T-helper 17 cell (primary cell): ENCODE results near the gene SLC44A3. TPM values are rescaled to one million over a fixed set of nuclear protein-coding genes. Genes with fewer than 3 reads are reported as not detected.

ENCODE experiments used
- ATAC-seq: fragments of 150-1000 bp; cut with Tn5 transposase; 2 replicates; pipeline ENCODE4 v1.10.0; 2021; ENCODE audit warnings: mild to moderate bottlenecking, moderate library complexity
- DNase-seq, 3 donors: peaks; one replicate each; pipeline versions ENCODE4 v3.0.0 to v3.0.0-alpha.2; 2020 to 2021
- H3K9me3 ChIP-seq: one replicate; pipeline ENCODE4 v1.7.0; 2013; ENCODE audit warnings: low read length, mild to moderate bottlenecking; ENCODE audit not compliant: control insufficient read depth, poor library complexity, severe bottlenecking
- H3K27ac Mint-ChIP-seq: one replicate; pipeline ENCODE4 v1.8.0; 2022; ENCODE audit warnings: mild to moderate bottlenecking, moderate library complexity, mixed read lengths
- H3K27me3 Mint-ChIP-seq: one replicate; pipeline ENCODE4 v1.8.0; 2022; ENCODE audit warnings: mixed read lengths
- H3K36me3 Mint-ChIP-seq: one replicate; pipeline ENCODE4 v1.8.0; 2022; ENCODE audit warnings: low read depth, mixed read lengths
- H3K4me1 Mint-ChIP-seq: one replicate; pipeline ENCODE4 v1.8.0; 2022; ENCODE audit warnings: mild to moderate bottlenecking, mixed read lengths
- H3K4me3 Mint-ChIP-seq: one replicate; pipeline ENCODE4 v1.8.0; 2022; ENCODE audit warnings: mild to moderate bottlenecking, moderate library complexity, mixed read lengths
- total RNA-seq, 4 donors: library from RNA in 2 of 4; stranded (reverse) in 2 of 4; gene quantifications; one replicate each; pipeline ENCODE4 v1.2.3 and lab custom pipeline; 2022 to 2026

SLC44A3 gene
- total RNA-seq, 2 donors from 2014 or later, result 0.68 to 2.1 TPM

DNA sequence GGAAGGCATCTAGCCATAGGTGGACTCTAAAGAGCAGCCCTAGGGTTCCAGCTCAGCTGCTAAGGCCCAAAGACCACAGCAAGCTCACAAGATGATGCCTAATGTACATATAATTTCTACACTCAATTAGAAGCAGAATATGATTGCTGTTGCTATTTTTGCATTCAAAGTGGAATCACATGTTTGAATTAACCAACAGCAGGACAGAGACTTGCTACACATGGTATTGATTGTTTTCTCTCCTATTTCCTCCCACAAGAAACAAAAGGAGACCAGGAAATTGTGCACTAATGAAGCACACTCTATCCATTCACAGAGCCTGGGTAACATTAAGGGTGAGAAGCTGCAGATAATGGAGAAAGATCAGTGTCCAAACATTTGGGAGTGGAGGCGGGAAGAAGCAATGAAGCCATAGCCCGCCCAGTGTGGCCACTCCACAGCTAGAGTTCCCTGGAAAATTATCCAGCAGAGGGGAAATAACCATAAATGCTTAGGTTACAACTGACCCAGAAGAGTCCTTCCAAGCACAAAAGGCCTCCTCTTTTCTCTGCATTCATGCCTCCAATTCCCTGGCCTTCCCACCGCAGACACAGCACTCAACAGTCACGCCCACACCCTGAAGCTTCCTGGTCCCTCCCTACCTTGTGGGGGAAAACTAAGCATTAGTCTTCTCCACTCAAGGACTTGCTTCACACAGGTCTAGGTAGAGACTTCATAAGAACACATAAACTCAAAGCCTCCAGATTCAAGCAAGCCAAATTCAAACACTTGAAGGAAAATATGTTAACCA lies 99.3 kb downstream of the SLC44A3 start:
- peaks cover 2% of the 10 kb centered on the region for H3K4me1 Mint-ChIP-seq
- H3K9me3 ChIP-seq, result no peaks in the 10 kb centered on the region
- H3K36me3 Mint-ChIP-seq, result peaks cover 3% of the 10 kb centered on the region
- H3K4me3 Mint-ChIP-seq, result no peak overlapping the region
- DNase-seq, result no peak
- H3K27ac Mint-ChIP-seq, result no peak overlapping the region
- ATAC-seq, result no peak
- H3K27me3 Mint-ChIP-seq, result peaks cover 55% of the 10 kb centered on the region

DNA sequence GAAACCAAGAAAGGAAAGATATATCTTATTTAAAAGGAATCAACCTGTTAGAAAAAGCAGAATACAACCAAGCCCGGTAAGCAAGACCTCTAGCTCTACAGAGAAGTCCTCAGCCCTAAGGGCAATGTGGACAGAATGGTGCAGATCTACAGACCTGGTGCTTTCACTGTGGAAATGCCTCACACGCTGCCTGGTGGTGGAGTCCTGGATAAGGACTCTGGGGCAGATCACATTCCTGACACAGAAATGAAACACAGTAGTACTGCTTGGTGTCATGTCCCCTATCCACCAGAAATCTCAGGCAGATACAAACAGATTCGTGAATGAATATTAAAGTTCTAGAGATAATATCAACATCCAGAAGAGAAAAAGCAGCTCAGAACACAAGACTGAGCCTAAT lies 99.9 kb downstream of the SLC44A3 start:
- H3K36me3 Mint-ChIP-seq, result peaks cover 3% of the 10 kb centered on the region
- DNase-seq, result no peak
- no peak for ATAC-seq
- no peaks in the 10 kb centered on the region for H3K9me3 ChIP-seq
- peaks cover 4% of the 10 kb centered on the region for H3K4me1 Mint-ChIP-seq
- H3K27ac Mint-ChIP-seq, result no peak overlapping the region
- peaks cover 55% of the 10 kb centered on the region for H3K27me3 Mint-ChIP-seq
- no peak overlapping the region for H3K4me3 Mint-ChIP-seq

DNA sequence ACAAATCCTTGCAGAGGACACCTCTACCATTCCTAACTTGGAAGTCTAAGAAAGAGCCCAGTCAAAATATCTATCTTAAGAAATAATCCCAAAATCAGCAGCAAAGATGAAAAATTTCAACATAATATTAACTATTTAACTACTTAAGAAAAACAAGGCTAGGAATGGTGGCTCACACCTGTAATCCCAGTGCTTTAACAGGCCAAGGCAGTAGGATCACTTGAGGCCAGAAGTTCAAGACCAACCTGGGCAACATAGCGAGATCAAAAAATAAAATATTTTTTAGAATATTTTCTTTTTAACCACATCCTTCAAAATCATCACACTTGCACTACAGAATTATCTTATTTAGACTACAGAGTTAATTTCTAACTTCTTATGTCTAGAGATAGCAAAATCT lies 101.8 kb downstream of the SLC44A3 start:
- ATAC-seq (no peak), DNase-seq (no peak)
- H3K9me3 ChIP-seq, result no peaks in the 10 kb centered on the region
- Mint-ChIP-seq H3K27ac (no peak overlapping the region), H3K4me1 (peaks cover 12% of the 10 kb centered on the region), H3K27me3 (peaks cover 48% of the 10 kb centered on the region), H3K4me3 (no peak overlapping the region), H3K36me3 (peaks cover 3% of the 10 kb centered on the region)

DNA sequence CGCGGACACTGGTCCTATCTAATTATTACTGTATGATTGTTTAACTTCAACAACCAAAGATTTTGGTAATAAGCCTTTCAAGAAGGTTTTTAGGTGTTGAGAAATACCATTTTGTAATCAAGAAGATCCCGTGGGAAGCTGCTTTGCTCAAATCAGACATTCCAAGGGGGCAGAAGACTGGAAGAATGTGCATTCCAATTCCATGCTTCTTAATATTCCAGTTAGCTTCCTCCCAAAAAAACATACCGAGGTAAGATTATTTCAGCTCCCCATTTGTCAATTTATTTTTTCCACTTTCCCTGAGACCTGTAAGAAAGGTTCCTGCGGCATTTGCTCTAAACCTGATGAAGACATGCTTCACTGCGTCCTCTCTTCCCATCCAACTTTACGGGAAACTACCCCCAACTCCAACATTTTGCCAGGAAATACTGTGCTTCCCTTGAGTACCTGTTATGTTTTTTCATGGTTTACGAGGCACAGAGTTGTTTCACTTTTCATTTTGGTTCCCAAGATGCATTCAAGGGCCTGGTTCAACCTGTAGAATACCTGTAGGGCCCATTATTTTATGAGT lies 102.7 kb downstream of the SLC44A3 start:
- Mint-ChIP-seq H3K27me3 (peaks cover 44% of the 10 kb centered on the region), H3K4me1 (peaks cover 16% of the 10 kb centered on the region), H3K27ac (no peak overlapping the region), H3K4me3 (no peak overlapping the region), H3K36me3 (peaks cover 3% of the 10 kb centered on the region)
- ATAC-seq (no peak), DNase-seq (no peak)
- no peaks in the 10 kb centered on the region for H3K9me3 ChIP-seq

DNA sequence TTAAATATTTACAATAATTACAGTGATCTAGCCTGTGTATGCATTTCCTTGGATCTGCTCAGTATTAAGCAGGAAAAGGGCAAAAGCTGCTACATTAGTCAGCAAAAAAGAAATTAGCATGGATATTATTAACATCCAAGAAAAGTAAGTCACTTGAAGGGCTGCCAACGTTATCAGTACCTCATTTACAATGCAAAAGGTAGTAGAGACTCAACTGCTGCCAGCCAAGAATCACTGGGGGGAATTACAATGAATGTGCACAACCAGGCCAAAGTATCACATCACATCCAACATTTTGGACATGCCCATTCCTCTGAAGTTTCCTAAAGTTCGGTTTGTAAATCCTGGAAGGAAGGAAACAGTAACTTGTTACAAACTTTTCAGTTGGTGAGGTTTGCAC lies 104.8 kb downstream of the SLC44A3 start:
- no peak for ATAC-seq
- DNase-seq, result no peak
- H3K27ac Mint-ChIP-seq, result no peak overlapping the region
- H3K4me3 Mint-ChIP-seq, result no peak overlapping the region
- H3K9me3 ChIP-seq, result no peaks in the 10 kb centered on the region
- peaks cover 3% of the 10 kb centered on the region for H3K36me3 Mint-ChIP-seq
- H3K27me3 Mint-ChIP-seq, result peaks cover 56% of the 10 kb centered on the region
- peaks cover 16% of the 10 kb centered on the region for H3K4me1 Mint-ChIP-seq

DNA sequence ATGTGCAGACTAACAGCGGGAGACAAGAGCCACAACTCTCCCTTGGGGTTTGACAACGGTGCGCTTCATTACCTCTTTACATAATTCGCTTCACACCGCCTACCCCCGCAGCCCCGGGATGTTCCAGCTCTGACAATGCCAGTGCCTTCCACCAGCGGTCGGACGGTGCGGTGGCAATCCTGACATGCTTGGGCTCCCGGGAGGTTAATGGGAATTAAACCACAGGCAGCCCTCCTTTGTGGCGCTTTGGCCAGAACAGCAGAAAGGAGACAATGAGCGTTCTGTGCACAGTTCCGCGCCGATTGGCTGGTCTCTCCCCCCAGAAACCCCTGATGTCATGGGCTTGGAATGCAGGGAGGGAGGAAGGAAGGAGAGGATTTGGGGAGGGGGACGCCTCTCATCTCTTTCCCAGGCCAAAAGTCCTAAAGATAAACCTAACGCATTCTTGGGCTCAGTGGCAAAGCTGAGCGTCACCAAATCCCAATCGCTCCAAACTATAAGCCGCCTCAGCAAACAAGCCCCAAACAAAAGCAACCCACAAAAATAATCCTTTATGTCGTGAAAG lies 105.5 kb downstream of the SLC44A3 start:
- ATAC-seq, result no peak
- DNase-seq, result no peak
- peaks cover 3% of the 10 kb centered on the region for H3K36me3 Mint-ChIP-seq
- peaks cover 16% of the 10 kb centered on the region for H3K4me1 Mint-ChIP-seq
- no peak overlapping the region for H3K27ac Mint-ChIP-seq
- peak overlapping the region; percentile 86 for H3K4me3 Mint-ChIP-seq
- H3K27me3 Mint-ChIP-seq, result peaks cover 56% of the 10 kb centered on the region
- no peaks in the 10 kb centered on the region for H3K9me3 ChIP-seq

DNA sequence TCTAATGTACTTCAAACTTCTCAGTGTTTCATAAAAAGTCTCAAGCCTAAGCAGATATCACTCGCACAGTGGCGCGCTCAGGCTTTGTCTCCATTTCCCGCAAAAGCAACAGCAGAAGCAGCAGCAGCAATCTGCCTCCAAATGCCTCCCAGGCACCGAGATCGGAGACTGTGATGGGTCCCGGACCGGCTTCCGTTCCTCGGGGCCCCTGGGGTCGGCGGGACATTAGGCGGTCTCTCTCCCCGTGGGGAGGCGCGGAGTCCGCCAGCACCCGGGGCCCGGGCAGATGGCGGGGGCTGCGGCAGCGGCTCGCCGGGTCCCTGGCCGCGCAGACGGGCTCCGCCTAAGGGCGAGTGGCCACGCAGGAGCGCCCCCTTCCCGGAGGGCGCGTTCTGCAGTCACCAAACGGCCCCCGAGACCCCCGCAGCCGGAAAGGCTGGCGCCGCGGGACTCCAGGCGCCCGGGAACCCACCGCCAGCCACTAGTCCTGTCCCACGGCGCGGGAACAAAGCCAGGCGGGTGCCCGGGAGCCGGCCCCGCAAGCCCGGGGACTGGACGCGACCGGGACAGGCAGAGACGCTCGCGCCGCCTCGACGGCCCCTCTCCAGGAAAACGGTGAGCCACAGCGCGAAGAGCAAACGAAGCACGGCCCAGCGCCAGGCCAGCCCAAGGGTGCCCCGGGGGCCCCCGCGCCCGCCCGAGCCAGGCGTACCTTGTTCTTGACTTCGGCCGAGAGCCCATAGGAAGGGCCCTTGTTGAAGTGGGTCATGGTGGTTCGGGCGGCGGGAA lies 106.2 kb downstream of the SLC44A3 start:
- H3K36me3 Mint-ChIP-seq, result peaks cover 3% of the 10 kb centered on the region
- peaks cover 16% of the 10 kb centered on the region for H3K4me1 Mint-ChIP-seq
- peak; percentile 19 for ATAC-seq
- H3K27ac Mint-ChIP-seq, result no peak overlapping the region
- DNase-seq, result peak in 1 of 3 donors; percentile 5
- H3K4me3 Mint-ChIP-seq, result peak overlapping the region; percentile 86
- no peaks in the 10 kb centered on the region for H3K9me3 ChIP-seq
- peaks cover 56% of the 10 kb centered on the region for H3K27me3 Mint-ChIP-seq

DNA sequence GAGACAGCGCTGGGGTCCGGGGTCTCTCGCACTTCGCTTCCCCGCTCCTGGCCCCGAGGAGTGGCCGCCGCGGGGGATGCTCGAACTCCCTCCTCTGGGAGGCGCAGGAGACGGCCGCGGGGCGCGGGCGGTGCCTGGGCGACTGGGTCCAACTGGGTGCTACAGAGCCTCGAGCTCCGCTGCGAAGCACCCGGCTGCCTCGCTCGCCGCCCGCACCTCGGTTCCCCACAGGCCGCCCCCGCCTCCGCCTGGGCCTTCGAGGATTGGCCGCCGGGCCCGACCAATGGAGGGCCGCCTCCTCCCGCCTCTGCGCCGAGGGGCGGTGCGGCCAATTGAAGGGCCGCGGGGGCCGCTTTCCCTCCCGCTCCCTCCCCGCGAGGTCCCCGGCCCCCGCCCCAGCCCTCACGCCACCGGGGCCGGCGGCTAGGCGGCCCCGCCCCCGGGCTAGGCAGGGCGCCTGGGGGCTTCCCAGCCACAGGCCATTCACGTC lies 106.8 kb downstream of the SLC44A3 start, which contains the start of gene CNN3:
Gene CNN3 (minus strand): TSS at position 196 of the 490 bp plus-strand sequence. CDS start 216 bp downstream, outside the sequence.
- no peaks in the 10 kb centered on the region for H3K9me3 ChIP-seq
- Mint-ChIP-seq H3K36me3 (peaks cover 3% of the 10 kb centered on the region), H3K27me3 (peaks cover 51% of the 10 kb centered on the region), H3K27ac (peak within 1 kb of the TSS; percentile 32), H3K4me3 (peak within 1 kb of the TSS; percentile 92), H3K4me1 (peaks cover 16% of the 10 kb centered on the region)
- DNase-seq (peak; percentile 24 to 41 (median 33)), ATAC-seq (peak; percentile 89)

DNA sequence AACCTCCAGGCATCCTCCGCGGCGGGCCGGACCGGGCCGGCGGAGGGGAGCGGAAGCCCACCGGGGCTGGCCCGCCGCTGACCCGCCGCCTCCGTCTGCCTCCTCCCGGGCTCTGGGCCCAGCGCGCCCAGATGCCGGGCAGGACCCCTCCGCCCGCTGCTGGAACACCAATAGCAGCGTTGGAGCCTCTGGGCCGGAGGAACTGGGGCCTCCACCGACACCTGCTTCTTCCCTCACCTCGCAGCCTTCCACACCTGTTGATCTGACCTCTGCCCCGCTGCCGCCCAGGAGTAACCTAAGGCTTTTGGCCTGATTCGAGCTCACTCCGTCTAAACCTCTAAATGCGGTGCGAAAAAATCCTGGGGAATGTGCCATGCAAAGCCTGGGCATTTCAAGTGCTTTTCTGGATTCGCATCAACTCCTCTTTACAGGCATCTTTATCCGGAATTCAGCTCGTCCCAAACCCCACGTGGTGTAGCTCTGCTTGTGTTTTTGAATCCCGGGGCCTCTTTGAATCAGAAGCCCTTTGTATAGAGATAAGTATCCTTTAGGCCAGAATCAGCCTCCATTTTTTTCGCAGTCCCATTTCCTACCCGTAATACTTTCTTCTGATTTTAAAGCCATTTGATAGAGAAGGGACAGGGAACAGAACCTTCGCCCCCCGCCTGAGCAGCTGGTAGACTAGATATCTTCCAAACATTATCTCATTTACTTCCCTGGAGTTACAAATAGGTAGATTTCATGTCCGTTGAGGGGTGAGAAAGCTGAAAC lies 107.4 kb downstream of the SLC44A3 start:
- H3K27ac Mint-ChIP-seq, result peak overlapping the region; percentile 32
- no peak for ATAC-seq
- peak overlapping the region; percentile 92 for H3K4me3 Mint-ChIP-seq
- peaks cover 16% of the 10 kb centered on the region for H3K4me1 Mint-ChIP-seq
- peaks cover 3% of the 10 kb centered on the region for H3K36me3 Mint-ChIP-seq
- no peak for DNase-seq
- peaks cover 51% of the 10 kb centered on the region for H3K27me3 Mint-ChIP-seq
- H3K9me3 ChIP-seq, result no peaks in the 10 kb centered on the region

DNA sequence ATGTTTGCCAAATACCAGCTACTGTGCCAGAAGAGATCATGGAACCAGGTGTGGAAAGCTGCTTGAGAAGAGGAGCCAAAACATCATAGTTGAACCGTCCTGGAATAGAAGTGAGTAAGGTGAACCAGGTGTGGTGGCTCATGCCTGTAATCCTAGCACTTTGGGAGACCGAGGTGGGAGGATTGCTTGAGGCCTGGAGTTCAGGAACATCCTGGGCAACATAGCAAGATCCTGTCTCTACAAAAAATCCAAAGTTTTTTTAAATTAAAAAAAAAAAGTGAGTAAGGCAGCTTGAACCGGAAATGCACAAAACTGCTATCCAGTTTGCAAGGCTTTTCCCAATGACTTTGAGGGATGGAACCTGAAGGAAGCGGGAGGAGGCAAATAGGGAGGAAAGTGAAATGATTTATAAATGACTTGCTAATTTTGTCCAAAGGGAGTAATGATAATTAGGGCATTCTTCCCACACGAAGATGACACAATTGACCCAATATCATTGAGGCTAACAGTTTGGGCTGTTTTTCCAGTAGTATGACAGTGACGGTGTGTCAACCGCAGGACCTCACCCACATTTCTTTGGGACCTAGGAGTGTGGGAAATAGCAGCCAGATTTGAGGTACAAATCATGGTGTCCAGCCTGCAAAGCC lies 108.3 kb downstream of the SLC44A3 start:
- Mint-ChIP-seq H3K4me3 (peak overlapping the region; percentile 92), H3K4me1 (peaks cover 16% of the 10 kb centered on the region), H3K27ac (peak overlapping the region; percentile 32), H3K27me3 (peaks cover 44% of the 10 kb centered on the region), H3K36me3 (peaks cover 3% of the 10 kb centered on the region)
- ATAC-seq (no peak), DNase-seq (no peak)
- H3K9me3 ChIP-seq, result no peaks in the 10 kb centered on the region

DNA sequence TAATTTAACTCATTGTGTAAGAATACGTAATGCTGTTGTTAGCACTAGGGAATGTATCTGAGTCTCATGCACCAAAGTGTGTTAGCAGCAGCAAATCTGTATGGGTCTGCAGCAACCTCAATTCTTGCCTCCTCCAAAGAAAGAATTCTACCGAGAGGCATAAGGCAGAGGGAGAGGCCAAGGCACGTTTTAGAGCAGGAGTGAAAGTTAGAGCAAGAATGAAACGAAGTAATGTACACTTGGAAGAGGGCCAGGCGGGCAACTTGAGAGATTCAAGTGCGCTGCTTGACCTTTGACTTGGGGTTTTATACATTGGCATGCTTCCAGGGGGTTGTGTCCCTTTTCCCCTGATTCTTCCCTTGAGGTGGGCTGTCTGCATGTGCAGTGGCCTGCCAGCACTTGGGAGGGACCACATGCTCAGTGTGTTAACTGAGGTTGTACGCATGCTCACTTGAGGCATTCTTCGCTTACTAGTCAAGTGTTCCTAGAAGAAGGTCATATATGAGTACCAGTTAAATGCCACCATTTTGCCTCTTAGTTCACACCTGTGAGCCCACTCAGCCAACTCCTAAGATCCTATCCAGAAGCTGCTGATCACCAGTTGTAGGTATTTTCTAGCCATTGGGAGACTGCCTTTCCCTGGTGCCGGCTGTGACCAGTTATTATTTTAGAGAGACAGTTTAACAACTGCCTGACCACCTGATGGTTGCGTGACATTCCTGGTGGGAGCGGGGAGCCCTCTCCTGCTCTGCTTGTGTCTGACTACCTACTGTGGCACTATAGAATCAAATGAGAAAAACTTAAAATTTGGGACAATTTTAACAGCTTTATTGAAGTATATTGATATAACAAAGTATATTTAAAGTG lies 109.4 kb downstream of the SLC44A3 start:
- H3K4me1 Mint-ChIP-seq, result peaks cover 15% of the 10 kb centered on the region
- H3K9me3 ChIP-seq, result no peaks in the 10 kb centered on the region
- no peaks in the 10 kb centered on the region for H3K36me3 Mint-ChIP-seq
- no peak overlapping the region for H3K4me3 Mint-ChIP-seq
- H3K27me3 Mint-ChIP-seq, result peaks cover 32% of the 10 kb centered on the region
- H3K27ac Mint-ChIP-seq, result no peak overlapping the region
- ATAC-seq, result no peak
- DNase-seq, result no peak
